DOHH2 (cell line): ENCODE data around the gene CCDC71L.

Source experiments
- H3F3A ChIP-seq: fragments of 200-600 bp; sonication (generic), shearing (Covaris generic); 2 replicates; pipeline ENCODE4 v1.6.0; 2016; ENCODE audit warnings: antibody characterized with exemption, mild to moderate bottlenecking; ENCODE audit not compliant: control insufficient read depth, insufficient read depth
- H3K27ac ChIP-seq: fragments of 200-600 bp; sonication (generic); 2 replicates; pipeline ENCODE4 v1.5.1; 2014; ENCODE audit warnings: low read depth, mild to moderate bottlenecking, low read length, moderate library complexity
- H3K27me3 ChIP-seq: fragments of 200-600 bp; sonication (generic); 2 replicates; pipeline ENCODE4 v1.6.1; 2014; ENCODE audit warnings: mild to moderate bottlenecking, low read length, mixed read lengths; ENCODE audit not compliant: control insufficient read depth
- H3K36me3 ChIP-seq: fragments of 200-600 bp; sonication (generic); 2 replicates; pipeline ENCODE4 v1.6.1; 2014; ENCODE audit warnings: mild to moderate bottlenecking, low read length, moderate library complexity, mixed read lengths; ENCODE audit not compliant: control insufficient read depth
- H3K4me1 ChIP-seq: fragments of 200-600 bp; sonication (generic); 2 replicates; pipeline ENCODE4 v1.6.1; 2014; ENCODE audit warnings: mild to moderate bottlenecking, low read length, mixed read lengths; ENCODE audit not compliant: control insufficient read depth
- H3K4me2 ChIP-seq: fragments of 200-600 bp; sonication (generic); 2 replicates; pipeline ENCODE4 v1.6.0; 2014; ENCODE audit warnings: mild to moderate bottlenecking, low read length, moderate library complexity
- H3K4me3 ChIP-seq: fragments of 200-600 bp; sonication (generic); 2 replicates; pipeline ENCODE4 v1.5.1; 2014; ENCODE audit warnings: mild to moderate bottlenecking, low read length, mixed read lengths
- H3K79me2 ChIP-seq: fragments of 200-600 bp; sonication (generic); 2 replicates; pipeline ENCODE4 v1.6.1; 2014; ENCODE audit warnings: mild to moderate bottlenecking, low read length, mixed read lengths; ENCODE audit not compliant: control insufficient read depth
- H3K9me2 ChIP-seq: fragments of 200-600 bp; sonication (generic); replicated peaks from 2 replicates; pipeline ENCODE4 v1.6.1; 2014; ENCODE audit warnings: mild to moderate bottlenecking, low read length, mixed read lengths; ENCODE audit not compliant: control insufficient read depth
- H3K9me3 ChIP-seq: fragments of 200-600 bp; sonication (generic); 2 replicates; pipeline ENCODE4 v1.6.1; 2014; ENCODE audit warnings: antibody characterized with exemption, low read length, mixed read lengths; ENCODE audit not compliant: control insufficient read depth, insufficient read depth
- H4K20me1 ChIP-seq: fragments of 200-600 bp; sonication (generic); 2 replicates; pipeline ENCODE4 v1.6.0; 2014; ENCODE audit warnings: low read depth, mild to moderate bottlenecking, antibody characterized with exemption, low read length, moderate library complexity; ENCODE audit not compliant: control insufficient read depth, insufficient read depth
- CTCF ChIP-seq: fragments of 200-600 bp; sonication (generic); IDR thresholded peaks from one replicate; pipeline ENCODE4 v1.5.1; 2014; ENCODE audit warnings: antibody characterized with exemption, mild to moderate bottlenecking, low read depth, low read length; ENCODE audit not compliant: poor library complexity, severe bottlenecking
- EZH2phosphoT487 ChIP-seq: fragments of 200-600 bp; sonication (generic); IDR thresholded peaks from 2 replicates; pipeline ENCODE4 v1.6.1; 2017; ENCODE audit warnings: borderline replicate concordance, mild to moderate bottlenecking, antibody characterized with exemption, low read length, moderate library complexity, mixed read lengths

The CCDC71L gene

GRCh38 chr7:106644999-106645398 lies 16.0 kb downstream of the CCDC71L start:
- Histone ChIP-seq H3K36me3 (no peaks in the 10 kb centered on the region), H3K9me2 (no peaks in the 10 kb centered on the region), H3K27me3 (peaks cover 5% of the 10 kb centered on the region; the same call in 1 of the 2 replicates), H3K4me1 (no peaks in the 10 kb centered on the region), H3K4me2 (no peak overlapping the region), H3K9me3 (no peaks in the 10 kb centered on the region), H3K4me3 (no peak overlapping the region), H3F3A (no peaks in the 10 kb centered on the region), H3K27ac (no peak overlapping the region), H4K20me1 (no peaks in the 10 kb centered on the region), H3K79me2 (no peaks in the 10 kb centered on the region)
- TF ChIP-seq CTCF (no peak), EZH2phosphoT487 (no peak)

GRCh38 chr7:106643216-106644000 lies 17.6 kb downstream of the CCDC71L start:
- peaks cover 8% of the 10 kb centered on the region; the same call in 1 of the 2 replicates for H3K27me3 ChIP-seq
- H3K4me2 ChIP-seq: no peak overlapping the region
- H3K36me3 ChIP-seq: no peaks in the 10 kb centered on the region
- H3K4me1 ChIP-seq: peaks cover 5% of the 10 kb centered on the region; the same call in 1 of the 2 replicates
- H3K27ac ChIP-seq: no peak overlapping the region
- TF ChIP-seq CTCF (no peak), EZH2phosphoT487 (no peak)
- no peaks in the 10 kb centered on the region for H3K79me2 ChIP-seq
- H4K20me1 ChIP-seq: no peaks in the 10 kb centered on the region
- no peaks in the 10 kb centered on the region for H3K9me3 ChIP-seq
- no peaks in the 10 kb centered on the region for H3F3A ChIP-seq
- H3K9me2 ChIP-seq: no peaks in the 10 kb centered on the region
- H3K4me3 ChIP-seq: no peak overlapping the region

- Histone ChIP-seq H3K4me1 (peaks cover 5% of the 10 kb centered on the region; the same call in 1 of the 2 replicates), H3F3A (no peaks in the 10 kb centered on the region), H3K27me3 (peaks cover 12% of the 10 kb centered on the region), H3K9me2 (no peaks in the 10 kb centered on the region; the same call in 1 of the 2 replicates), H3K79me2 (no peaks in the 10 kb centered on the region), H3K4me2 (no peak overlapping the region), H3K9me3 (no peaks in the 10 kb centered on the region), H3K27ac (no peak overlapping the region), H3K36me3 (no peaks in the 10 kb centered on the region), H4K20me1 (no peaks in the 10 kb centered on the region), H3K4me3 (no peak overlapping the region)
- TF ChIP-seq CTCF (no peak), EZH2phosphoT487 (no peak)
These were observed 19.5 kb downstream of the CCDC71L start for GRCh38 chr7:106641416-106641815.
